Naive B cell (primary cell): ENCODE results near the gene ASTL. TPM values are rescaled to one million over a fixed set of nuclear protein-coding genes. Genes with fewer than 3 reads are reported as not detected.

Source experiments
- ATAC-seq, 2 donors: fragments of 150-1000 bp; cut with Tn5 transposase; 2 replicates each; pipeline ENCODE4 v1.10.0; 2021; ENCODE audit warnings: low read depth in 2 of 2, mild to moderate bottlenecking in 2 of 2, moderate library complexity in 2 of 2
- DNase-seq: peaks from one replicate; pipeline ENCODE4 v3.0.0; 2022
- H3K27ac Mint-ChIP-seq, 6 donors: one replicate each; pipeline ENCODE4 v1.8.0; 2020 to 2022; ENCODE audit warnings: mild to moderate bottlenecking in 6 of 6, mixed read lengths in 6 of 6, moderate library complexity in 5 of 6, inconsistent platforms in 2 of 6
- H3K27me3 Mint-ChIP-seq, 3 donors: one replicate each; pipeline ENCODE4 v1.8.0; 2021 to 2022; ENCODE audit warnings: mixed read lengths in 3 of 3, mild to moderate bottlenecking in 1 of 3
- H3K36me3 Mint-ChIP-seq, 2 donors: one replicate each; pipeline ENCODE4 v1.8.0; 2020 to 2022; ENCODE audit warnings: mixed read lengths in 2 of 2, inconsistent platforms in 1 of 2, mild to moderate bottlenecking in 1 of 2
- H3K4me1 Mint-ChIP-seq, 3 donors: one replicate each; pipeline ENCODE4 v1.8.0; 2020 to 2022; ENCODE audit warnings: mixed read lengths in 3 of 3, inconsistent platforms in 1 of 3, mild to moderate bottlenecking in 1 of 3, moderate library complexity in 1 of 3
- H3K4me3 Mint-ChIP-seq, 8 donors: one replicate each; pipeline ENCODE4 v1.8.0; 2020 to 2022; ENCODE audit warnings: mild to moderate bottlenecking in 8 of 8, mixed read lengths in 8 of 8, moderate library complexity in 8 of 8, inconsistent platforms in 2 of 8
- H3K9me3 Mint-ChIP-seq, 7 donors: one replicate each; pipeline ENCODE4 v1.8.0; 2020 to 2022; ENCODE audit warnings: mixed read lengths in 7 of 7, mild to moderate bottlenecking in 5 of 7, inconsistent platforms in 2 of 7, moderate library complexity in 1 of 7
- polyA plus RNA-seq, 6 donors: library from polyadenylated mRNA; unstranded; fragments of 300-500 nt; fragmentation: Illumina TruSeq; gene quantifications; one replicate each; pipeline ENCODE4 v1.2.3, GENCODE V29; 2021; ENCODE audit warnings: low read depth in 6 of 6

The ASTL gene
- polyA plus RNA-seq, 6 donors from 2014 or later = not detected

GRCh38 chr2:96156011-96156820 lies 17.9 kb upstream of the ASTL start:
- Mint-ChIP-seq H3K4me3 (peak overlapping the region in 5 of 8 donors; percentile 30 to 66 (median 64)), H3K9me3 (peaks cover 0 to 5% (median 0%) of the 10 kb centered on the region in 7 donors), H3K27me3 (no peaks in the 10 kb centered on the region), H3K4me1 (peaks cover 40 to 80% (median 71%) of the 10 kb centered on the region in 3 donors), H3K27ac (peak overlapping the region in 4 of 6 donors; percentile 37 to 93 (median 90)), H3K36me3 (no peaks in the 10 kb centered on the region)
- ATAC-seq = no peak
- DNase-seq = no peak

- Mint-ChIP-seq H3K27ac (peak overlapping the region in 2 of 6 donors; percentile 88 to 98), H3K9me3 (no peaks in the 10 kb centered on the region), H3K4me3 (no peak overlapping the region), H3K4me1 (peaks cover 42 to 88% (median 73%) of the 10 kb centered on the region in 3 donors), H3K36me3 (no peaks in the 10 kb centered on the region), H3K27me3 (no peaks in the 10 kb centered on the region)
- ATAC-seq = no peak
- no peak for DNase-seq
These were observed 16.4 kb upstream of the ASTL start for GRCh38 chr2:96154506-96155380.

GRCh38 chr2:96153991-96154431 lies 15.7 kb upstream of the ASTL start:
- peak overlapping the region in 1 of 6 donors; percentile 98 for H3K27ac Mint-ChIP-seq
- peaks cover 36 to 80% (median 74%) of the 10 kb centered on the region in 3 donors for H3K4me1 Mint-ChIP-seq
- no peak for DNase-seq
- ATAC-seq = no peak
- no peak overlapping the region for H3K4me3 Mint-ChIP-seq
- no peaks in the 10 kb centered on the region for H3K36me3 Mint-ChIP-seq
- no peaks in the 10 kb centered on the region for H3K27me3 Mint-ChIP-seq
- H3K9me3 Mint-ChIP-seq = no peaks in the 10 kb centered on the region

- Mint-ChIP-seq H3K4me1 (peaks cover 40 to 79% (median 77%) of the 10 kb centered on the region in 3 donors), H3K36me3 (no peaks in the 10 kb centered on the region), H3K9me3 (no peaks in the 10 kb centered on the region), H3K27me3 (no peaks in the 10 kb centered on the region), H3K4me3 (no peak overlapping the region), H3K27ac (peak overlapping the region; percentile 24 to 98 (median 84))
- no peak for ATAC-seq
- no peak for DNase-seq
These were observed 15.0 kb upstream of the ASTL start for GRCh38 chr2:96153291-96153713.

- Mint-ChIP-seq H3K4me3 (peak overlapping the region in 2 of 8 donors; percentile 57 to 67), H3K4me1 (peaks cover 41 to 79% (median 77%) of the 10 kb centered on the region in 3 donors), H3K27me3 (no peaks in the 10 kb centered on the region), H3K9me3 (no peaks in the 10 kb centered on the region), H3K36me3 (no peaks in the 10 kb centered on the region), H3K27ac (peak overlapping the region in 4 of 6 donors; percentile 52 to 98 (median 84))
- no peak for ATAC-seq
- no peak for DNase-seq
These were observed 14.2 kb upstream of the ASTL start for GRCh38 chr2:96152304-96153161.

GRCh38 chr2:96151595-96152303 lies 13.4 kb upstream of the ASTL start:
- H3K4me3 Mint-ChIP-seq = peak overlapping the region in 3 of 8 donors; percentile 15 to 67 (median 57)
- no peak for ATAC-seq
- no peaks in the 10 kb centered on the region for H3K36me3 Mint-ChIP-seq
- H3K27ac Mint-ChIP-seq = peak overlapping the region in 5 of 6 donors; percentile 52 to 98 (median 86)
- DNase-seq = no peak
- H3K4me1 Mint-ChIP-seq = peaks cover 39 to 79% (median 77%) of the 10 kb centered on the region in 3 donors
- no peaks in the 10 kb centered on the region for H3K9me3 Mint-ChIP-seq
- H3K27me3 Mint-ChIP-seq = no peaks in the 10 kb centered on the region

GRCh38 chr2:96150791-96151594 lies 12.7 kb upstream of the ASTL start:
- DNase-seq = no peak
- H3K4me3 Mint-ChIP-seq = peak overlapping the region in 3 of 8 donors; percentile 3 to 49 (median 40)
- no peaks in the 10 kb centered on the region for H3K36me3 Mint-ChIP-seq
- peak overlapping the region in 5 of 6 donors; percentile 80 to 98 (median 86) for H3K27ac Mint-ChIP-seq
- no peaks in the 10 kb centered on the region for H3K9me3 Mint-ChIP-seq
- H3K4me1 Mint-ChIP-seq = peaks cover 38 to 79% (median 76%) of the 10 kb centered on the region in 3 donors
- no peaks in the 10 kb centered on the region for H3K27me3 Mint-ChIP-seq
- no peak for ATAC-seq

- H3K27ac Mint-ChIP-seq = peak overlapping the region; percentile 84 to 100 (median 98)
- peaks cover 36 to 78% (median 72%) of the 10 kb centered on the region in 3 donors for H3K4me1 Mint-ChIP-seq
- no peaks in the 10 kb centered on the region for H3K9me3 Mint-ChIP-seq
- H3K27me3 Mint-ChIP-seq = no peaks in the 10 kb centered on the region
- no peak for DNase-seq
- H3K4me3 Mint-ChIP-seq = no peak overlapping the region
- no peaks in the 10 kb centered on the region for H3K36me3 Mint-ChIP-seq
- ATAC-seq = no peak
These were observed 11.8 kb upstream of the ASTL start for GRCh38 chr2:96150007-96150640.

GRCh38 chr2:96148410-96149217 lies 10.3 kb upstream of the ASTL start:
- Mint-ChIP-seq H3K36me3 (no peaks in the 10 kb centered on the region), H3K4me3 (peak overlapping the region; percentile 68 to 89 (median 82)), H3K27ac (peak overlapping the region; percentile 98 to 100 (median 98)), H3K27me3 (no peaks in the 10 kb centered on the region), H3K9me3 (no peaks in the 10 kb centered on the region), H3K4me1 (peaks cover 41 to 81% (median 73%) of the 10 kb centered on the region in 3 donors)
- peak; percentile 68 to 69 for ATAC-seq
- peak; percentile 97 for DNase-seq

- Mint-ChIP-seq H3K9me3 (no peaks in the 10 kb centered on the region), H3K4me3 (peak overlapping the region; percentile 50 to 93 (median 80)), H3K27ac (peak overlapping the region; percentile 98 to 100 (median 98)), H3K27me3 (no peaks in the 10 kb centered on the region), H3K36me3 (no peaks in the 10 kb centered on the region), H3K4me1 (peaks cover 39 to 78% (median 77%) of the 10 kb centered on the region in 3 donors)
- DNase-seq (no peak), ATAC-seq (no peak)
These were observed 9.4 kb upstream of the ASTL start for GRCh38 chr2:96147593-96148201.
